ENCODE measurements around the gene THADA.

Gene THADA

GRCh38 chr2:43345872-43346271 is 250.0 kb downstream of the THADA start:
- peaks cover 53% of the 10 kb centered on the region for H3K4me1 ChIP-seq (ENCODE audit: control insufficient read depth, insufficient read depth, low read length)
- H3K9me3 ChIP-seq (ENCODE audit: control insufficient read depth, insufficient read depth, low read depth, low read length): no peaks in the 10 kb centered on the region
- POLR2A ChIA-PET: no interaction called here
- H3K36me3 ChIP-seq (ENCODE audit: control insufficient read depth in 2 of 2, insufficient read depth in 1 of 2, low read length in 2 of 2): no peaks in the 10 kb centered on the region
- TF ChIP-seq ZNF580 (tag by site-specific recombination; IDR thresholded peaks at IDR 0.05): no peak
- no peak for TF ChIP-seq ZNF184 (tag by site-specific recombination; IDR thresholded peaks at IDR 0.05)
- TF ChIP-seq ZBTB10 (tag by site-specific recombination; IDR thresholded peaks at IDR 0.05): no peak
- TF ChIP-seq ZNF24 (tag by site-specific recombination; IDR thresholded peaks at IDR 0.05): no peak
- TF ChIP-seq IKZF3 (tag by site-specific recombination; IDR thresholded peaks at IDR 0.05): no peak
- TF ChIP-seq ZNF555 (tag by site-specific recombination; conservative IDR thresholded peaks at IDR 0.05): no peak
- no peak for TF ChIP-seq KLF16 (tag by site-specific recombination; IDR thresholded peaks at IDR 0.05)
- TF ChIP-seq ZNF174 (tag by site-specific recombination; IDR thresholded peaks at IDR 0.05): no peak
- no peak for TF ChIP-seq ZNF350 (tag by site-specific recombination; IDR thresholded peaks at IDR 0.05)
- no peak for TF ChIP-seq MEIS1 (CRISPR knock-in tag; IDR thresholded peaks at IDR 0.05; ENCODE audit: borderline replicate concordance)
- TF ChIP-seq ATF2 (tag by site-specific recombination; IDR thresholded peaks at IDR 0.05; ENCODE audit: low read depth): no peak
- no peak for TF ChIP-seq ZNF558 (tag by site-specific recombination; IDR thresholded peaks at IDR 0.05)
- no peak for TF ChIP-seq SP7 (tag by site-specific recombination; IDR thresholded peaks at IDR 0.05)
- no peak for TF ChIP-seq TSHZ1 (tag by site-specific recombination; IDR thresholded peaks at IDR 0.05; ENCODE audit: borderline replicate concordance)
- no peak for TF ChIP-seq CTCF (tag by site-specific recombination; IDR thresholded peaks at IDR 0.05)
- TF ChIP-seq ZNF548 (tag by site-specific recombination; IDR thresholded peaks at IDR 0.05): no peak
- no peak for TF ChIP-seq ZNF302 (tag by site-specific recombination; IDR thresholded peaks at IDR 0.05; ENCODE audit: low read depth)
- no peak for TF ChIP-seq ZNF792 (tag by site-specific recombination; IDR thresholded peaks at IDR 0.05)
- no peak for TF ChIP-seq ZNF513 (tag by site-specific recombination; IDR thresholded peaks at IDR 0.05)
- no peak overlapping the region for H3K4me3 ChIP-seq (ENCODE audit: low read depth, low read length)
- H3K27ac ChIP-seq (ENCODE audit: extremely low read depth, low read depth, low read length): no peak overlapping the region; the same call in 1 of the 2 replicates
- CTCF ChIA-PET: interaction anchor here (0.6 to 0.7 kb wide), 2 partner anchors 22 to 55 kb away, joined by 4 to 6 read pairs; no protein-coding TSS in a partner anchor

All from HEK293 (cell line).